Measurements from ENCODE around the gene COMT. TPM values are rescaled to one million over a fixed set of nuclear protein-coding genes. Genes with fewer than 3 reads are reported as not detected.
A peak's percentile ranks its signal among the peaks of the same experiment; 100 is the strongest.

COMT gene
- total and polyA plus RNA-seq, 9 of the 15 experiments (the other 6 are each of a cell fraction or from before 2014, with no cell fraction given), result 12.5 to 351 (median 155) TPM

DNA sequence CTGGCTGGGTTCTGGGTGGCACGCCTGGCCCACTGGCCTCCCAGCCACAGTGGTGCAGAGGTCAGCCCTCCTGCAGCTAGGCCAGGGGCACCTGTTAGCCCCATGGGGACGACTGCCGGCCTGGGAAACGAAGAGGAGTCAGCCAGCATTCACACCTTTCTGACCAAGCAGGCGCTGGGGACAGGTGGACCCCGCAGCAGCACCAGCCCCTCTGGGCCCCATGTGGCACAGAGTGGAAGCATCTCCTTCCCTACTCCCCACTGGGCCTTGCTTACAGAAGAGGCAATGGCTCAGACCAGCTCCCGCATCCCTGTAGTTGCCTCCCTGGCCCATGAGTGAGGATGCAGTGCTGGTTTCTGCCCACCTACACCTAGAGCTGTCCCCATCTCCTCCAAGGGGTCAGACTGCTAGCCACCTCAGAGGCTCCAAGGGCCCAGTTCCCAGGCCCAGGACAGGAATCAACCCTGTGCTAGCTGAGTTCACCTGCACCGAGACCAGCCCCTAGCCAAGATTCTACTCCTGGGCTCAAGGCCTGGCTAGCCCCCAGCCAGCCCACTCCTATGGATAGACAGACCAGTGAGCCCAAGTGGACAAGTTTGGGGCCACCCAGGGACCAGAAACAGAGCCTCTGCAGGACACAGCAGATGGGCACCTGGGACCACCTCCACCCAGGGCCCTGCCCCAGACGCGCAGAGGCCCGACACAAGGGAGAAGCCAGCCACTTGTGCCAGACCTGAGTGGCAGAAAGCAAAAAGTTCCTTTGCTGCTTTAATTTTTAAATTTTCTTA, 27.8 kb downstream of the COMT start (continued):
- TF ChIP-seq, protein P1, sequence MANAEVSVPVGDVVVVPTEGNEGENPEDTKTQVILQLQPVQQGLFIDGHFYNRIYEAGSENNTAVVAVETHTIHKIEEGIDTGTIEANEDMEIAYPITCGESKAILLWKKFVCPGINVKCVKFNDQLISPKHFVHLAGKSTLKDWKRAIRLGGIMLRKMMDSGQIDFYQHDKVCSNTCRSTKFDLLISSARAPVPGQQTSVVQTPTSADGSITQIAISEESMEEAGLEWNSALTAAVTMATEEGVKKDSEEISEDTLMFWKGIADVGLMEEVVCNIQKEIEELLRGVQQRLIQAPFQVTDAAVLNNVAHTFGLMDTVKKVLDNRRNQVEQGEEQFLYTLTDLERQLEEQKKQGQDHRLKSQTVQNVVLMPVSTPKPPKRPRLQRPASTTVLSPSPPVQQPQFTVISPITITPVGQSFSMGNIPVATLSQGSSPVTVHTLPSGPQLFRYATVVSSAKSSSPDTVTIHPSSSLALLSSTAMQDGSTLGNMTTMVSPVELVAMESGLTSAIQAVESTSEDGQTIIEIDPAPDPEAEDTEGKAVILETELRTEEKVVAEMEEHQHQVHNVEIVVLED (CRISPR knock-in tag; IDR thresholded peaks at IDR 0.05), result no peak
- TF ChIP-seq FOXA1 (IDR thresholded peaks at IDR 0.05; ENCODE audit: borderline replicate concordance) (no peak), MAZ (CRISPR knock-in tag; conservative IDR thresholded peaks at IDR 0.05 in 1 of 2, IDR thresholded peaks at IDR 0.05 in 1 of 2) (no peak; a peak in 1 of 4 replicates), NFXL1 (CRISPR knock-in tag; IDR thresholded peaks at IDR 0.05) (0 out of 2 replicates have a peak, but pooled peaks have one; percentile 44), HNRNPK (IDR thresholded peaks at IDR 0.05; ENCODE audit: low read depth, low read length, poor library complexity, severe bottlenecking) (no peak), ZNF644 (tag; IDR thresholded peaks at IDR 0.05; ENCODE audit: low read depth) (no peak), ADNP (tag; IDR thresholded peaks at IDR 0.05) (no peak), NCOA6 (IDR thresholded peaks at IDR 0.05) (no peak), ZNF165 (CRISPR knock-in tag; IDR thresholded peaks at IDR 0.05; ENCODE audit: borderline replicate concordance) (peak; percentile 55; the same call in 1 of the 2 replicates), KLF1 (tag; IDR thresholded peaks at IDR 0.05) (peak; percentile 55; the same call in 1 of the 2 replicates), ZNF3 (CRISPR knock-in tag; IDR thresholded peaks at IDR 0.05) (no peak)
- TF ChIP-seq, protein P2, sequence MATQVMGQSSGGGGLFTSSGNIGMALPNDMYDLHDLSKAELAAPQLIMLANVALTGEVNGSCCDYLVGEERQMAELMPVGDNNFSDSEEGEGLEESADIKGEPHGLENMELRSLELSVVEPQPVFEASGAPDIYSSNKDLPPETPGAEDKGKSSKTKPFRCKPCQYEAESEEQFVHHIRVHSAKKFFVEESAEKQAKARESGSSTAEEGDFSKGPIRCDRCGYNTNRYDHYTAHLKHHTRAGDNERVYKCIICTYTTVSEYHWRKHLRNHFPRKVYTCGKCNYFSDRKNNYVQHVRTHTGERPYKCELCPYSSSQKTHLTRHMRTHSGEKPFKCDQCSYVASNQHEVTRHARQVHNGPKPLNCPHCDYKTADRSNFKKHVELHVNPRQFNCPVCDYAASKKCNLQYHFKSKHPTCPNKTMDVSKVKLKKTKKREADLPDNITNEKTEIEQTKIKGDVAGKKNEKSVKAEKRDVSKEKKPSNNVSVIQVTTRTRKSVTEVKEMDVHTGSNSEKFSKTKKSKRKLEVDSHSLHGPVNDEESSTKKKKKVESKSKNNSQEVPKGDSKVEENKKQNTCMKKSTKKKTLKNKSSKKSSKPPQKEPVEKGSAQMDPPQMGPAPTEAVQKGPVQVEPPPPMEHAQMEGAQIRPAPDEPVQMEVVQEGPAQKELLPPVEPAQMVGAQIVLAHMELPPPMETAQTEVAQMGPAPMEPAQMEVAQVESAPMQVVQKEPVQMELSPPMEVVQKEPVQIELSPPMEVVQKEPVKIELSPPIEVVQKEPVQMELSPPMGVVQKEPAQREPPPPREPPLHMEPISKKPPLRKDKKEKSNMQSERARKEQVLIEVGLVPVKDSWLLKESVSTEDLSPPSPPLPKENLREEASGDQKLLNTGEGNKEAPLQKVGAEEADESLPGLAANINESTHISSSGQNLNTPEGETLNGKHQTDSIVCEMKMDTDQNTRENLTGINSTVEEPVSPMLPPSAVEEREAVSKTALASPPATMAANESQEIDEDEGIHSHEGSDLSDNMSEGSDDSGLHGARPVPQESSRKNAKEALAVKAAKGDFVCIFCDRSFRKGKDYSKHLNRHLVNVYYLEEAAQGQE (IDR thresholded peaks at IDR 0.05; ENCODE audit: borderline replicate concordance), result no peak
- TF ChIP-seq, protein P2 (CRISPR knock-in tag; IDR thresholded peaks at IDR 0.05; ENCODE audit: low read depth), result peak; percentile 24; the same call in 1 of the 2 replicates
- TF ChIP-seq, protein P3, sequence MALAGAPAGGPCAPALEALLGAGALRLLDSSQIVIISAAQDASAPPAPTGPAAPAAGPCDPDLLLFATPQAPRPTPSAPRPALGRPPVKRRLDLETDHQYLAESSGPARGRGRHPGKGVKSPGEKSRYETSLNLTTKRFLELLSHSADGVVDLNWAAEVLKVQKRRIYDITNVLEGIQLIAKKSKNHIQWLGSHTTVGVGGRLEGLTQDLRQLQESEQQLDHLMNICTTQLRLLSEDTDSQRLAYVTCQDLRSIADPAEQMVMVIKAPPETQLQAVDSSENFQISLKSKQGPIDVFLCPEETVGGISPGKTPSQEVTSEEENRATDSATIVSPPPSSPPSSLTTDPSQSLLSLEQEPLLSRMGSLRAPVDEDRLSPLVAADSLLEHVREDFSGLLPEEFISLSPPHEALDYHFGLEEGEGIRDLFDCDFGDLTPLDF (CRISPR knock-in tag; IDR thresholded peaks at IDR 0.05), result peak; percentile 40; the same call in 1 of the 2 replicates
- TF ChIP-seq, protein P4, sequence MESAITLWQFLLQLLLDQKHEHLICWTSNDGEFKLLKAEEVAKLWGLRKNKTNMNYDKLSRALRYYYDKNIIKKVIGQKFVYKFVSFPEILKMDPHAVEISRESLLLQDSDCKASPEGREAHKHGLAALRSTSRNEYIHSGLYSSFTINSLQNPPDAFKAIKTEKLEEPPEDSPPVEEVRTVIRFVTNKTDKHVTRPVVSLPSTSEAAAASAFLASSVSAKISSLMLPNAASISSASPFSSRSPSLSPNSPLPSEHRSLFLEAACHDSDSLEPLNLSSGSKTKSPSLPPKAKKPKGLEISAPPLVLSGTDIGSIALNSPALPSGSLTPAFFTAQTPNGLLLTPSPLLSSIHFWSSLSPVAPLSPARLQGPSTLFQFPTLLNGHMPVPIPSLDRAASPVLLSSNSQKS (CRISPR knock-in tag; IDR thresholded peaks at IDR 0.05), result 0 out of 2 replicates have a peak, but pooled peaks have one; percentile 34
